NCI-H1930 (cell line): ENCODE data around the gene DRC1.

Experiments used
- DNase-seq, 2 experiments: peaks; one replicate each; lab custom pipeline; 2025; lab: John Stamatoyannopoulos, UW

DRC1 gene

DNA sequence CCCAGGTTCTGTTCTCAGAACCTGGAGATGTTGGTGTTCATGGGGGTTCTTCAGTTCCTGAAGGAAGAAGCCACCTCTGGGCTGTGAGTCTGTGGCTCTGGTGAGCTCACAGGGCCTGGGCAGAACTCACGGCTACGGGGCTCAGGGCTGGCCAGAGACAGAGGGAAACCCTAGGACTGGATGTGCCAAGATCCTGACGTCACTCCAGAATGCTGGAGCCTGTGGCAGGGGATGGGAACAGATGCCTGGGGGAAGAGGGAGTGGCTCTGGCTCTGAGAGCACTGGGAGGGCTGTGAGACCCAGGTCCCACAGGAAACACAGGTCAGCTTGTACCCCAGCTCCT is 76.2 kb downstream of the DRC1 start, which contains the start of gene OTOF:
Gene OTOF, minus strand, starts transcription at position 214 of the 343 bp plus-strand sequence.
- DNase-seq, result no peak

GRCh38 chr2:26478366-26478765 is 76.6 kb downstream of the DRC1 start:
- no peak for DNase-seq

DNA sequence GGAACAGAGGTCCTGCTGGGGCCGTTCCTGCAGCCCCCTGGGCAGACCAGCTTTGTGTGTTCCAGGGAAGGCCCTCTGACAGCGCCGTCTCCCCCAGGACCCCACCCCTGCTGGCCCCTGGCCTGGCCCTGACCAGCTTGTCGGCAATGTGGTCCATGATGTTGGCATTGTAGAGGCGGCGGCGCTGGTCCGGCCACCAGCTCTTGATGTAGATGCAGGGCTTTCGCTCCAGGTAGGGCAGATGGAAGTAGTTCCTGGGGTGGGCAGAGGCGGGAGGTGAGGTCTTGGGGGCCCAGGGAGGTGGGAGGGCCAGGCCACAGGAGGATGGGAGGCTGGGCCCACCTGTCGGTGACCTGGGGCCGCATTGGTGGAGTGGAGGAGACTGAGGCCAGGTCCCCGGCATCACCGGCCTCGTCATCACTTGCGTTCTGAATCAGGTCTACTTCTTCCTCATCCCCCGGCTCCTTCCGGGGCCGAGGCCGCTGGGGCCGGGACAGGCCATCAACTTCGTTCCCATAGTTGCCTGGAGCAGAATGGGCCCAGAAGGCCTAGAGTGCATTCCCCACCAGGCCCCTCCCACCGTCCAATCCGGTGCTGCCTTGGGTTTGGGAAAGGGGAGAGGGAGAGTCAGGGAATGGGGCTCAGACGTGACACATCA is 77.5 kb downstream of the DRC1 start:
- no peak for DNase-seq

DNA sequence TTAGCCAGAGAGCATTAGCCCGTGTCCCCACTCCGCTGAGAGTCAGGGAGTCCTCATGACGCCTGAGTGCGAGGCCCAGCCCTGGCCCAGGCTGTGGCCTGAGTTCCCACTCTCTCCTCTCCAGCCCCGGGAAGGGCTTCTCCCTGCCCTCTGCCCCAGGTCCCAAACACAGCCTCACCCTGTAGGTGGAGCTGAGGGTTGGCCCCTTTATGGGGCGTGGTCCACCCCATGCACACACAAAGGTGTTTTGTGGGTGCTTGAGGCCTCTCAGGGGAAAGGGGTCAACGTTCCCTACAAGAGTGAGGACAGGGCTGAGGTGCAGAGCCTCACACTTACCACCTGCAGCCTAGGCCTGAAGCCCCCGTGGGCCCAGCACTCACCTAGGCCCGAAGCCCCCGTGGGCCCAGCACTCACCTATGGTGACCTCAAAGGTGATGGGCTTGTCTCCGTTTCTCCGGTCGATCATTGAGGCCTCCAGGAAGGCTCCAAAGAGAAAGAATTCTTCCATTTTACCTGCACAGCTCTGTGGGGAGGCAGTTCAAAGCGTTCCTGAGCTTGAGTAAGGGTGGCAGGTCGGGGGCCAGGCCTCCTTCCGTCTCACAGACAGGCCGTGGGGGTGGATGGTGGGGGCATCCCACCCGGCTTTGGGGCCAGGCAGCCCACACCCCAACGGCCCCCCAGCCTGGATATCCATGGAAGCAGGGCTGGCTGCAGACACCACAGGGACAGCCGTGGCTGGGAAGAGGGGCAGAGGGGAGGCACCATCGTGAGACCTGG is 78.3 kb downstream of the DRC1 start:
- DNase-seq, result no peak

- DNase-seq, result no peak
Measured at GRCh38 chr2:26480566-26481423, 79.1 kb downstream of the DRC1 start.

DNA sequence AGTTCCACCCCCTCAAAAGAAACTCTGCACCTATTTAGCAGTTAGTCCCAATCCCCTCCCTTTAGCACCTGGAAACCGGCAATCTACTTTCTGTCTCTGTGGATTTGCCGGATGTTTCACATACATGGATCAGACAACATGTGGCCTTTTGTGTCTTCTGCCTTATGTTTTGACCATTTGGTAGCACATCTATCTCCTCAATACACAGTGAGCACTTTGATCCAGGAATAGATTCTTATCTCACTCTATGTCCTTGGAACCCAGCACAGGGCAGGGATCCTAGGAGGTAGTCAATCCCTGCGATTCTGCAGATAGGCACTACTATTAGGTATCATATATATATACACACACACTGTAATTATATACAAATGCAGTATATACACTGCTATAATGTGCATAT is 80.0 kb downstream of the DRC1 start:
- DNase-seq, result no peak

GRCh38 chr2:26482211-26483026 is 80.7 kb downstream of the DRC1 start:
- no peak for DNase-seq

DNA sequence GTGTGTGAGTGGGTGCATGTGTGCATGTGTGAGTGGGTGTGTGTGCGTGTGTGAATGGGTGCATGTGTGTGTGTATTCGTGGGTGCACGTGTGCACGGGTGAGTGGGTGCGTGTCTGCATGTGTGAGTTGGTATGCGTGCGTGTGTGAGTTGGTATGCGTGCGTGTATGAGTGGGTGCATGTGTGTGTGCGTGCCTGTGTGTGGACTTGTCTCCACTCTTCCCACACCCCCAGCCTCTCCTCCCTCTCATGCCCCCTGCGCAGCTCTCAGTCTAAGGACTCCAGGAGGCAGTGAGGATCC is 81.3 kb downstream of the DRC1 start:
- DNase-seq, result no peak

- no peak for DNase-seq
Measured at GRCh38 chr2:26483516-26483915, 81.8 kb downstream of the DRC1 start.

DNA sequence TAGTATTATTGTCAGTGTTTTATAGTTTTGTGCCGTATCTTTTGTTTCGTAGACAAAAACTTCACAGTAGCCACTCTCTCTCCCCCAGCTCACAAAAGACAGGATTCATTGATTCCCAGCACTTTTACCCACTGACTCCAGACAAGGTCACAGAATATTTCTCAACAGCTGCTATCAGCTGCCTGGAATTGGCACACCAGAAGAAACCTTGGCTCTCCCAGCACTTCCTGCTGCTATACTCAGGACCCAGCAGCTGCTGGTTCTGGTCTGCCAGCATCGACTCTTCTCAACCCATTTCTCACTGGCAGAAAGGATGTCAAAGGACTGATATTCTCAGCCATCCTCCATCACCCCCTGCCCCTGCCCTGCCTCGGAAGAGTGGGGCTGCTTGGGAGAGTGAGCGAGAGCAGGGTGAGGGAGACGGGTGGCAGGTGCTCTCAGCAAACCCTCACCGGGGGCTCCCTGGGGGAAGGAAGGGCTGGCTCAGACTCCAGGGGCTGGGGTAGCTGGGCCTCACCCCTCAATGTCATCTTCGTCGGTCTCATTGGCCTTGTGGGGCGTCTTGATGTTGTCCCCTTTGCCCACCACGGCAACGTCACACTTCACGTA is 82.3 kb downstream of the DRC1 start:
- no peak for DNase-seq

- no peak for DNase-seq
Measured at GRCh38 chr2:26484579-26484978, 82.9 kb downstream of the DRC1 start.

- DNase-seq, result no peak
Measured at GRCh38 chr2:26485099-26485498, 83.4 kb downstream of the DRC1 start.

DNA sequence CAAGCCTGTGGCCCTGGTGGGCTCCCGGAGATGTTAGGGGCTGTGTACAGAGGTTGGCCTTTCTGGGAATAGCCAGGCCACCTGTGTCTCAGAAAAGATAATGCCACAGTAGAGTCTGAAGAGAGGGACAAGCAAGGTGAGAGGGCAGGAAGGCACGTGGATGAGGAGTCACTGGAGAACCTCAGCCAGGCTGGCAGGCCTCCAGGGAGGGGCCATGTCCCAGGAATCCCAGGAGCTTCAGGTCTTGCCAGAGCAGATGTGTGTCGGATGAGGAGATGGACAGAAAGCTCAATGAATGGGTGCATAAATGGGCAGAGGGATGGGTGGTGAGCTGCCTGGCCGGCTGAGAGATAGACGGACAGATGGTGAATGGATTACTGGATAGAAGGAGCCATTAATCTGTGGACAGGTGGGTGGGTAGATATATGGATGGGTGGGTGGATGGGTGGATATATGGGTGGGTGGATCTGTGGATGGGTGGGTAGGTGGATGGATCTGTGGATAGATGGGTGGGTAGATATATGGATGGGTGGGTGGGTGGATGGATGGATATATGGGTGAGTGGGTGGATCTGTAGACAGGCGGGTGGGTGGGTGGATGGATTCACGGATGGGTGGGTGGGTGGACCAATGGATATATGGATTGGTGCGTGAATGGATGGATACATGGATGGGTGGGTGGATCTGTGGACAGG is 84.2 kb downstream of the DRC1 start:
- no peak for DNase-seq

GRCh38 chr2:26486789-26487188 is 85.1 kb downstream of the DRC1 start:
- DNase-seq, result no peak

DNA sequence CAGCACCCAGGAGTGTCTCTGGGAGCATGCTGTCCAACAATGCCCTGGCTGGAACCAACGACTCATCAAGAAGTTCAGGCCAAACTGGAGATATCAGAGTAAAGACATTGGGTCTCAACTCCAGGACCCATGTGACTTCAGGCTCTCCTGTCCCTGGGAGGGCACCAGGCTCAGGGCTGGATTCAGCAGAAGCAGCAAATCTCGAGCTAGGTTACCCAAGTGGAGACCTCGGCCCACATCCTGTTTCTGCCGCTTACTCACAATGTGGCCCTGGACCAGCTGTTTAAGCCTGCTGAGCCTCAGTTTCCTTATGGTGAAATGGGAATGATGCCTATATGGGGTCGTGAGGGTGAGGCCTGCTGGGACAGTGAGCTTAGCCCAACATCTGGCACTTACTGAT is 85.5 kb downstream of the DRC1 start:
- no peak for DNase-seq

- DNase-seq, result no peak
Measured at GRCh38 chr2:26488463-26489212, 86.9 kb downstream of the DRC1 start.

DNA sequence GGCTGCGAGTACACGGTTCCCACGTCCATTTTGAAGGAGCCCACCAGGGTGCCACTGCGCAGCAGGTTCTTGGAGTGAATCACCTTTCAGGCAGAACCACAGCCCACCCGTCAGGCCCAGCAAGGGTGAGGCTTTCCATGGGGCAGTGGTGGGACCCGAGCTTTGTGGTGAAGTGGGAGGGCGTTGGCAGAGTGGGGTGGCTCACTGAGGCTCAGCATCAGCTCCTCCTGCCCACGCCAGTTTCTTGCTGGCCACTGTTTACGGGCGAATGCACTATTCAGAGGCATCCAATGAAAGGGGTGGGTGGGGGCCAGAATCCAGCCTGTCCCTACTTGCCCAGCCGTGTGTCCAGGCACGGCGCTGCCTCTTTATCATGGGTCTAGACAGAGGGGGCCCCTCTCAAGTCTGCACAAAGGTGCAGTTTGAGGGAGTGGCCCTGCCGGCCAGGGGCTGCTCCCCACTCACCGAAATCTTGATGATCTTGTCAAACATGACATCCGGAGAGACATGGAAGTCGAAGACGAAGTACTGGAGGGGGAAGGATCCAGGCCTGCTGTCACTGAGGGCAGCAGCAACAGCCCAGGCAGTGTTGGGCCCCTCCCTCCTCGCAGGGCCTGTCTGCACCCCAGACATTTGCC is 87.6 kb downstream of the DRC1 start:
- DNase-seq, result no peak

GRCh38 chr2:26491563-26492167 is 89.9 kb downstream of the DRC1 start:
- DNase-seq, result no peak

DNA sequence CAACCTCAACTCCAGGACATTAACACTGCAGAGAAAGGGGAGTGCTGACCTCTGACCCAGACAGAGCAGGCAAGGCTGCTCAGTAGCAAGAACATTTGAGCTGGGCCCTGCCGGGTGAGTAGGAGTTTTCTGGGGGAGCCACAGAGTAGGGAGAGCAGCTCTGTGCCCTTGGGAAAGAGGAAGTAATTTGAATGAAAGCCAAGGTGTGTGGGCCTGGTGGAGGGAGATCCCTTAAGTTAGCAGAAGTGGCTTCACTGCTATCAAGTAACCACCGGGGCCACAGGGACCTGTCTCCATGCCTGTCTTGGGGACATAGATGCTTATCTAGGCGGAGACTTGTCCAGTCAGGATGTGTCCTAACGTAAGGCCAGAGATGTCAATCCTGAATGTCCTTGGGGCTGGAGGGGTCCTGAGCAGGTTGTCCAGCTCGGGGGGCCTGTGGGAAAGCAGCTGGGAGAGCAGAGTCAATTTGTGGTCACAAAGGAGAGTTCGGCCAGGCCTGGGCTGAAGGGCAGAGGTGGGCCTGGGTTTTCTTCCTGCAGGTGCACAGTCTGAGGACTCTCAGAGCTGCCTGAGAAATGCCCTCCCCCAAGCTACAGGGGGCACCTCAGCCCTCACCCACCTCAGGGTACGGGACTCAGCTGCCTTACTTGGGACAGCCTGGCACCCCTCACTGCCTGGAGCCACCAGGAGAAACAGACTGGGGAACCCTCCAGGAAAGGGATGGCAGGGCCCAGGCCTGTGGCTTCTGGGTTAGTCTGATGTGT is 91.2 kb downstream of the DRC1 start:
- DNase-seq, result no peak
